CD4-positive, CD25-positive, alpha-beta regulatory T cell (primary cell): ENCODE results near the gene IRAK1BP1. TPM values are rescaled to one million over a fixed set of nuclear protein-coding genes. Genes with fewer than 3 reads are reported as not detected.

Experiments
- ATAC-seq, 2 donors: fragments of 150-1000 bp; cut with Tn5 transposase; one replicate each; pipeline ENCODE4 v1.10.0; 2021; ENCODE audit warnings: low read depth in 2 of 2, moderate number of reproducible peaks in 2 of 2, moderate library complexity in 1 of 2
- DNase-seq, 3 donors: peaks; one replicate each; pipeline versions ENCODE4 v3.0.0 to v3.0.0-alpha.2; 2012 to 2022; ENCODE audit warnings: mixed read lengths in 1 of 3
- H3K27ac ChIP-seq: one replicate; pipeline ENCODE4 v1.7.0; 2013; ENCODE audit warnings: mild to moderate bottlenecking, low read length; ENCODE audit not compliant: insufficient read depth, poor library complexity, severe bottlenecking
- H3K27me3 ChIP-seq: one replicate; pipeline ENCODE4 v1.7.0; 2013; ENCODE audit warnings: low read length; ENCODE audit not compliant: control insufficient read depth, insufficient read depth
- H3K36me3 ChIP-seq: one replicate; pipeline ENCODE4 v1.7.0; 2013; ENCODE audit warnings: mild to moderate bottlenecking, low read length, moderate library complexity; ENCODE audit not compliant: control insufficient read depth, insufficient read depth
- H3K4me1 ChIP-seq: 2 replicates; pipeline ENCODE4 v1.7.0; 2013; ENCODE audit warnings: mild to moderate bottlenecking, low read length; ENCODE audit not compliant: insufficient read depth, control insufficient read depth, poor library complexity, severe bottlenecking
- H3K4me3 ChIP-seq: one replicate; pipeline ENCODE4 v1.7.0; 2013; ENCODE audit warnings: low read depth, mild to moderate bottlenecking, low read length, moderate library complexity
- H3K9me3 ChIP-seq, 2 experiments: 1 replicate in 1 of 2; 2 replicates in 1 of 2; pipeline ENCODE4 v1.7.0; 2013; ENCODE audit warnings: low read length in 2 of 2, mild to moderate bottlenecking in 1 of 2, moderate library complexity in 1 of 2; ENCODE audit not compliant: control insufficient read depth in 2 of 2
- H3K27ac Mint-ChIP-seq, 3 donors: one replicate each; pipeline ENCODE4 v1.8.0; 2020 to 2022; ENCODE audit warnings: mild to moderate bottlenecking in 3 of 3, mixed read lengths in 3 of 3, moderate library complexity in 2 of 3
- H3K27me3 Mint-ChIP-seq: one replicate; pipeline ENCODE4 v1.8.0; 2022; ENCODE audit warnings: mild to moderate bottlenecking, mixed read lengths
- H3K36me3 Mint-ChIP-seq: one replicate; pipeline ENCODE4 v1.8.0; 2020; ENCODE audit warnings: mixed read lengths
- H3K4me1 Mint-ChIP-seq, 4 donors: one replicate each; pipeline ENCODE4 v1.8.0; 2020 to 2022; ENCODE audit warnings: mixed read lengths in 4 of 4, mild to moderate bottlenecking in 1 of 4
- H3K4me3 Mint-ChIP-seq, 4 donors: one replicate each; pipeline ENCODE4 v1.8.0; 2020 to 2022; ENCODE audit warnings: mild to moderate bottlenecking in 4 of 4, mixed read lengths in 4 of 4, moderate library complexity in 3 of 4
- H3K9me3 Mint-ChIP-seq, 7 donors: one replicate each; pipeline ENCODE4 v1.8.0; 2020 to 2022; ENCODE audit warnings: mixed read lengths in 7 of 7, mild to moderate bottlenecking in 3 of 7, moderate library complexity in 2 of 7
- polyA plus RNA-seq, 4 donors: library from polyadenylated mRNA; unstranded; fragments of 300-500 nt; fragmentation: Illumina TruSeq; gene quantifications; one replicate each; pipeline ENCODE4 v1.2.3, GENCODE V29; 2021
- total RNA-seq: library from RNA; stranded (reverse); gene quantifications from one replicate; pipeline ENCODE4 v1.2.3, GENCODE V29; 2022

IRAK1BP1 gene
- total and polyA plus RNA-seq, 5 donors from 2014 or later, result 1.1 to 2.1 (median 1.1) TPM

- peaks cover 0 to 17% (median 5%) of the 10 kb centered on the region in 4 donors for H3K4me1 Mint-ChIP-seq
- peaks cover 73% of the 10 kb centered on the region for H3K36me3 Mint-ChIP-seq
- DNase-seq, result no peak
- H3K4me3 Mint-ChIP-seq, result no peak overlapping the region
- H3K27ac Mint-ChIP-seq, result no peak overlapping the region
- no peak overlapping the region for H3K27ac ChIP-seq
- H3K4me3 ChIP-seq, result no peak overlapping the region
- no peak for ATAC-seq
- peaks cover 97% of the 10 kb centered on the region for H3K36me3 ChIP-seq
- H3K27me3 ChIP-seq, result no peaks in the 10 kb centered on the region
- peaks cover 3 to 24% (median 6%) of the 10 kb centered on the region in 7 donors for H3K9me3 Mint-ChIP-seq
- peaks cover 10 to 13% of the 10 kb centered on the region in 2 experiments for H3K9me3 ChIP-seq
- H3K27me3 Mint-ChIP-seq, result no peaks in the 10 kb centered on the region
- no peaks in the 10 kb centered on the region for H3K4me1 ChIP-seq
These were observed 80.6 kb downstream of the IRAK1BP1 start for GRCh38 chr6:78947962-78948361.

GRCh38 chr6:78948785-78949184 lies 81.4 kb downstream of the IRAK1BP1 start:
- Mint-ChIP-seq H3K4me1 (peaks cover 0 to 11% (median 5%) of the 10 kb centered on the region in 4 donors), H3K27me3 (no peaks in the 10 kb centered on the region), H3K9me3 (peaks cover 4 to 24% (median 7%) of the 10 kb centered on the region in 7 donors), H3K36me3 (peaks cover 75% of the 10 kb centered on the region), H3K4me3 (peak overlapping the region in 1 of 4 donors; percentile 75), H3K27ac (no peak overlapping the region)
- no peak for DNase-seq
- ATAC-seq, result no peak
- no peak overlapping the region for H3K4me3 ChIP-seq
- H3K27me3 ChIP-seq, result no peaks in the 10 kb centered on the region
- peaks cover 97% of the 10 kb centered on the region for H3K36me3 ChIP-seq
- H3K9me3 ChIP-seq, result peaks cover 10 to 13% of the 10 kb centered on the region in 2 experiments
- H3K4me1 ChIP-seq, result no peaks in the 10 kb centered on the region
- H3K27ac ChIP-seq, result no peak overlapping the region

- H3K36me3 Mint-ChIP-seq, result peaks cover 75% of the 10 kb centered on the region
- no peaks in the 10 kb centered on the region for H3K27me3 ChIP-seq
- ATAC-seq (no peak), DNase-seq (no peak)
- no peaks in the 10 kb centered on the region for H3K4me1 ChIP-seq
- peaks cover 90% of the 10 kb centered on the region for H3K36me3 ChIP-seq
- H3K27ac ChIP-seq, result no peak overlapping the region
- H3K9me3 ChIP-seq, result peaks cover 10 to 13% of the 10 kb centered on the region in 2 experiments
- H3K4me3 Mint-ChIP-seq, result no peak overlapping the region
- no peak overlapping the region for H3K4me3 ChIP-seq
- no peak overlapping the region for H3K27ac Mint-ChIP-seq
- H3K9me3 Mint-ChIP-seq, result peaks cover 4 to 24% (median 6%) of the 10 kb centered on the region in 7 donors
- H3K27me3 Mint-ChIP-seq, result no peaks in the 10 kb centered on the region
- H3K4me1 Mint-ChIP-seq, result peaks cover 0 to 11% (median 3%) of the 10 kb centered on the region in 4 donors
These were observed 85.0 kb downstream of the IRAK1BP1 start for GRCh38 chr6:78952362-78952761.

Other genes starting within 250 kb of the IRAK1BP1 start
- 57.0 TPM for gene PHIP, start 210.7 kb downstream of the IRAK1BP1 start, total RNA-seq
- gene PHIP, start 210.7 kb downstream of the IRAK1BP1 start, polyA plus RNA-seq, result 10 to 100 TPM; 12.0 to 14.4 (median 13.1) TPM